Epithelial cell of esophagus (primary cell): ENCODE data around the gene RABL6.
A peak's percentile ranks its signal among the peaks of the same experiment; 100 is the strongest.
"Not testable (repeated sequence)": the region's sequence is repeated elsewhere in the genome, so short reads cannot be mapped to it uniquely, and the experiment has no call there.

Experiments used
- DNase-seq: peaks from one replicate; pipeline ENCODE4 v3.0.0; 2010; ENCODE audit warnings: low read depth
- H3K4me3 ChIP-seq: 2 replicates; pipeline ENCODE4 v1.5.1; 2011; ENCODE audit warnings: mild to moderate bottlenecking, low read length, control low read depth
- TF ChIP-seq, protein P1 (sequence below): IDR thresholded peaks from 2 replicates; pipeline ENCODE4 v1.5.1; 2011; ENCODE audit warnings: low read depth, mild to moderate bottlenecking, low read length, control low read depth, inconsistent platforms; ENCODE audit not compliant: insufficient read depth; ENCODE audit errors: missing control alignments

The RABL6 gene

DNA sequence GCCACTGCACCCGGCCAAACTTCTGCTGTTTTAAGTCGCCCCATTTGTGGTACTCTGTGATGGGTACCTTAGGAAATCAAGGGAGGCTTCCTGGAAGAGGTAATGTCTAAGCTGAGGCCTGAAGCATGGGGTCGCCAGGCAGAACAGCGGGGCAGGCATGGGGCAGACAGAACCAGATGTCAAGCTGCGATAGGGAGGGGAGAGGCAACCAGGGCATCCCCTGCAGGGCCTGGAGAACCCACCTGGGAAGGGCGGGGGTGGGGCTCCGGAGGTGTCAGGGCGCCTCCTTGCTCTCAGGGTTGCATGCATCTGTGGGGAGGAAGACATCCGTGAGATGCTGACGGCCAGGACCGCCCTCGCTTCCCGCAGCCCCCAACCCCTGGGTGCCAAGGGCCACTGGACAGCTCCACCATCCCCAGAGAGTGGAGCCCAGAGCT, 46.2 kb upstream of the RABL6 start:
- no peak overlapping the region for H3K4me3 ChIP-seq
- TF ChIP-seq, protein P1, sequence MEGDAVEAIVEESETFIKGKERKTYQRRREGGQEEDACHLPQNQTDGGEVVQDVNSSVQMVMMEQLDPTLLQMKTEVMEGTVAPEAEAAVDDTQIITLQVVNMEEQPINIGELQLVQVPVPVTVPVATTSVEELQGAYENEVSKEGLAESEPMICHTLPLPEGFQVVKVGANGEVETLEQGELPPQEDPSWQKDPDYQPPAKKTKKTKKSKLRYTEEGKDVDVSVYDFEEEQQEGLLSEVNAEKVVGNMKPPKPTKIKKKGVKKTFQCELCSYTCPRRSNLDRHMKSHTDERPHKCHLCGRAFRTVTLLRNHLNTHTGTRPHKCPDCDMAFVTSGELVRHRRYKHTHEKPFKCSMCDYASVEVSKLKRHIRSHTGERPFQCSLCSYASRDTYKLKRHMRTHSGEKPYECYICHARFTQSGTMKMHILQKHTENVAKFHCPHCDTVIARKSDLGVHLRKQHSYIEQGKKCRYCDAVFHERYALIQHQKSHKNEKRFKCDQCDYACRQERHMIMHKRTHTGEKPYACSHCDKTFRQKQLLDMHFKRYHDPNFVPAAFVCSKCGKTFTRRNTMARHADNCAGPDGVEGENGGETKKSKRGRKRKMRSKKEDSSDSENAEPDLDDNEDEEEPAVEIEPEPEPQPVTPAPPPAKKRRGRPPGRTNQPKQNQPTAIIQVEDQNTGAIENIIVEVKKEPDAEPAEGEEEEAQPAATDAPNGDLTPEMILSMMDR = no peak
- DNase-seq = no peak

DNA sequence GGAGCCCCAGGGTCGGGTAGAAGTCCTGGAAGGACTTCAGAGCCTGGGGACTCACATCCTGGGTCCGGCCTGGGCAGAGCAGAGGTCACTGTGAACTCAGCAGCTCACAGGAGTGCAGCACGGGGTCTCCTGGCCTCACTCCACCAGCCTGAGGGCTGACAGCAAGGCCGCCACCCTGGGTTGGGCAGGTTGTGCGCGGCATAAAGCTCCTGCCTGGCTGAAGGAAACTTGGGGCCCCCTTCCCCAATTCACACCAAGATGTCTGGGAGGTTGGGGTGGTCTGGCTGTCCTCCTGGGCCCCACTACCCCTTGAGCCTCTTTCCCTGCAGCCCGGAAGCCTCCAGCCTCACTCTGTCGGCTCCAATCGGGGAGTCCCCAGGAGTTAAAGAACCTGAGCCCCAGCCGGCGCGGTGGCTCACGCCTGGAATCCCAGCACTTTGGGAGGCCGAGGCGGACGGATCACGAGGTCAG, 45.5 kb upstream of the RABL6 start:
- no peak for DNase-seq
- TF ChIP-seq, protein P1 = no peak
- no peak overlapping the region for H3K4me3 ChIP-seq

DNA sequence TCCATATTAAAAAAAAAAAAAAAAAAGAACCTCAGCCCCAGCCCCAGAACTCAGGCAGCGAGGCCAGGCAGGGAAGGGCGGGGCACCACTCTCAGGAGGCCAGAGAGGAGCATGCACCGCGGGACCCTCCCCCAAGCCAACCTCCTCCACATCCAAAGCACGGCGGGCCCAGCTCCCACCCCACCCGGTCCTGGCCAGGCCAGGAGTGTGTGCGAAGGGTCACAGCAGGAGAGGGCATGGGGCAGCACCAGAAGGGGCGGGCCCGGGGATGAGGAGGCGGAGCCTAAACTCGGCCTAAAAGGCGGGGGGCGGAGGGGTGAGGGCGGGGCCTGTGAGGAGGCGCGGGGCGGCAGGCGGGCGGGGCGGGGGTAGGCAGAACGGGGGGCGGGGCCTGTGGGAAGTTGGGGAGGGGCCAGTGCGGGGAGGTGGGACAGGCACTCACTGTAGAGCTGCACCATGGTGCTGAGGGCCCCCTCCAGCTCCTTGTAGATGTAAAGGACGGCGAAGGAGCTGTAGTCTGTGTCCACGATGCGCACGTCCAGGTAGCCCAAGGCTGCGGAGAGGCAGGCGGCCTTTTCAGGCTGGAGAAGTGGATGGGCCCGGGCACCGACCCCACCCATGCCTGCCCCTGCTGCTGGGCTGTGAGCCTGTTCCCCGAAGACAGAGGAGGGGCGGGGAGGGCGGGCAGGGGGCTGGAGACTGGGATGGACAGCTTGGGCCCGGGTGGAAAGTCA, 44.7 kb upstream of the RABL6 start:
- DNase-seq = peak; percentile 36
- H3K4me3 ChIP-seq = no peak overlapping the region
- TF ChIP-seq, protein P1 = no peak

DNA sequence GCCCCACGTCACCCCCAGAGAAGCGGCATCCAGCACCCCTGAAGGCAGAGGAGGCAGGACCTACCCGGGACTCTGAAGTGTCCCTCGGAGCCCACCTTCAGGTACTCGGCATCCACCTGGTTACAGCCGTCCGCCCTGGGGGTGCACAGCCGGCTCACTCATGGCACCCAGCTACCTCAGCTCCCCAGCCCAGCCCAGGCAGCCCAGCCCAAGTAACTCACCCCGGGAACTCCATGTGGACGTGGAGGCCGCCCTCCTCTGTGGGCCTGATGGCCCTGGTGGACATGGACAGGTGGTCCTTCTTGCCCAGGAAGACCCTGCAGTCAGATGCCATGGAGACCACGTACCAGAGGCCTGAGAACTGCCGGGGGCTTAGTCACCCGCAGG, 44.1 kb upstream of the RABL6 start:
- TF ChIP-seq, protein P1 = no peak
- no peak for DNase-seq
- H3K4me3 ChIP-seq = no peak overlapping the region

DNA sequence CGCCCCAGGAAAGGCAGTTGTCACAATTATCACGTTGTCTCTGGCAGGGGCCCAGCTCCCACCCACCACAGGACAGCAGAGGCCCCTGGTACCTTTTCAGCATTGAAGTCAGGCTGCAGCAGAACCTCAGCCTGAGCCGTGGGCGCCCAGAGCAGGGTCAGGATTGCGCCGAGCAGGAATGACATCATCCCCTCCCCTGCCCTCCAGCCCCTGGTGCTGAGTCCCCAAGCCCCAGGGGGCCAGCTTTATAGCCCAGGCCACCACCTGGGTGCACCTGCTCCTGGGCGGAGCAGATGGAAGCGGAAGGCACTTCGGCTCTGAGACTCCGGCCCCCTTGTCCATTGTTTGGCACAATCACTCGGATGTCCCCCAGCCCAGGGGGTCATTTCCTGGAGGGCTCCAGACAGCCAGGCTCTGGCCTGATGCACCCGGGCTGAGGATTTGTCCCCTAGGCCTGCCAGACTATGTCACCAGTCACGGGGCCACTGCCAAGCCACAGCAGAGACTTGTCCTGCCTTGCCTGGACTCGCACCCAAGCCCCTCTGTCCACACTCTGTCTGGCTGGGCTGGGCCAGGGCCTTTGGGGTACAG, 43.4 kb upstream of the RABL6 start, which contains the start of gene LCN15:
TSS of gene LCN15 (minus strand) at position 218 of the 591 bp plus-strand sequence. CDS start at position 188, 30 bp downstream.
- TF ChIP-seq, protein P1 = no peak
- DNase-seq = no peak
- no peak within 1 kb of the TSS for H3K4me3 ChIP-seq

DNA sequence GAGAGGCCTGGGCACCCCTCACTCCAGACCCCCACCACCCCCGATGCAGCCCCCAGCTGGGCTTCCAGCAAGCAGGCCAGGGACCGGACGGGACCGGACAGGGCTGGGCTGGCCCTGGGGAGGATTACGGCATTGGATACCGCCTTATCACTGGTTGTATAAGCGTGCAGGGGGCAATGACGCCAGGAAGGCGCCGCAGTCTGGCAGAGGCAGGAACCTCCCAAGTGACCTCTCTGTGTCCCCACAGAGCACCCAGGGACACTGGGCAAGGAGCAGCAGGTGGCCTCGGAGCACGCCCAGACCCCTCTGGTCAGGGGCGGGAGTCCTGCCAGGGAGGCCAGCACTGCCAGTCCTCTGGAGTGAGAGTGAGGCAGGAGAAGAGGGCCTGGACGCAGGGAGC, 42.7 kb upstream of the RABL6 start:
- TF ChIP-seq, protein P1 = no peak
- DNase-seq = no peak
- H3K4me3 ChIP-seq = no peak overlapping the region

DNA sequence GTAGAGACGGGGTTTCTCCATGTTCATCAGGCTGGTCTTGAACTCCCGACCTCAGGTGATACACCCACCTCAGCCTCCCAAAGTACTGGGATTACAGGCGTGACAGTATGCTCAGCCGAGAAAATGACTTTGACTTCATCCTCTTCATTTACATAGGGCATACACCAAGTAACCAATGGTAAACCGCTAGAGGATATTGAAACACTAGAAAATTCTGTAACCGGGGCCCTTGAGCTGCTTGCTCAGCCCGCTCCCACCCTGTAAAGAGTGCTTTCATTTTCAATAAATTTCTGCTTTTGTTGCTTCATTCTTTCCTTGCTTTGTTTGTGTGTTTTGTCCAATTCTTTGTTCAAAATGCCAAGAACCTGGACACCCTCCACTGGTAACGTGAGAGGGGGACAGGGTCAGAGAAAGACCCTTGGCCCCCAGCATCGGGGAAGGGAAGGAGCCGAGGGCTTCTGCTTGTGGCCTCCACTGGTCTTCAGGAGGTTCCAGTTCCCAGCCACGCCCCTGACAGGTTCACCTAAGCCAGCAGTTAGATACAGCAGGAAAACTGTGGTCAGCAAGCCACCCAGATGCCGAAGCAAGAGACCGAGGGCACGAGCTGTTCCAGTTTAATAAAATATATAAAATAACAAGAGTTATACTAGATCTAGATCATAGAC, 41.9 kb upstream of the RABL6 start:
- DNase-seq, H3K4me3 ChIP-seq: not testable (repeated sequence)
